Measurements from ENCODE around the gene TCEANC2. TPM values are rescaled to one million over a fixed set of nuclear protein-coding genes. Genes with fewer than 3 reads are reported as not detected.
A peak's percentile ranks its signal among the peaks of the same experiment; 100 is the strongest.

Gene TCEANC2
- total and polyA plus RNA-seq, 7 donors = 2.3 to 10.4 (median 5.7) TPM

DNA sequence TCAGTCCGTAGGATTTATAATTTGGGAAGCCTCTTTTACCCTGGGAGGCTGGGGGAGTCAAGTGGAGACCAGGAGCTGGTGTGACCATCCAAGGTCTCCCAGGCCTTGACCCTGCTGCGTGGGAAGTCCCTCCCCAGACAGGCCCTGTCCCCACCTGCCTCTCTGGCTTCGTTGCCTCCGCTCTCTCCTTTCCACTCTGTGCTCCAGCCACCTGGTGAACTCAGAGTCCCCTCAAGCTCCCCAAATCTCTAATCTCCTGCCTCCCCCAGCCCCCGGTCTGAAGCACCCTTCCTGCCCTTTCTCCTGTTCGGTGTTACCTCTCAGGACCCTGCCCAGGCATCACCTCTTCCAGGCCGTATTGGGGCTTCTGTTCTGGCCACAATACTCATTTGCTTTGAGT lies 71.5 kb downstream of the TCEANC2 start:
- TF ChIP-seq, protein P1, sequence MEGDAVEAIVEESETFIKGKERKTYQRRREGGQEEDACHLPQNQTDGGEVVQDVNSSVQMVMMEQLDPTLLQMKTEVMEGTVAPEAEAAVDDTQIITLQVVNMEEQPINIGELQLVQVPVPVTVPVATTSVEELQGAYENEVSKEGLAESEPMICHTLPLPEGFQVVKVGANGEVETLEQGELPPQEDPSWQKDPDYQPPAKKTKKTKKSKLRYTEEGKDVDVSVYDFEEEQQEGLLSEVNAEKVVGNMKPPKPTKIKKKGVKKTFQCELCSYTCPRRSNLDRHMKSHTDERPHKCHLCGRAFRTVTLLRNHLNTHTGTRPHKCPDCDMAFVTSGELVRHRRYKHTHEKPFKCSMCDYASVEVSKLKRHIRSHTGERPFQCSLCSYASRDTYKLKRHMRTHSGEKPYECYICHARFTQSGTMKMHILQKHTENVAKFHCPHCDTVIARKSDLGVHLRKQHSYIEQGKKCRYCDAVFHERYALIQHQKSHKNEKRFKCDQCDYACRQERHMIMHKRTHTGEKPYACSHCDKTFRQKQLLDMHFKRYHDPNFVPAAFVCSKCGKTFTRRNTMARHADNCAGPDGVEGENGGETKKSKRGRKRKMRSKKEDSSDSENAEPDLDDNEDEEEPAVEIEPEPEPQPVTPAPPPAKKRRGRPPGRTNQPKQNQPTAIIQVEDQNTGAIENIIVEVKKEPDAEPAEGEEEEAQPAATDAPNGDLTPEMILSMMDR (IDR thresholded peaks at IDR 0.05) = no peak
- ATAC-seq (no peak), DNase-seq (no peak)
- no peak overlapping the region for H3K4me3 ChIP-seq
- H3K27me3 ChIP-seq (ENCODE audit: insufficient read depth in 3 of 3, low read length in 2 of 3) = no peaks in the 10 kb centered on the region
- peaks cover 9% of the 10 kb centered on the region for H3K4me1 ChIP-seq
- H3K36me3 ChIP-seq (ENCODE audit: insufficient read depth in 1 of 2, low read depth in 1 of 2) = no peaks in the 10 kb centered on the region
- intact Hi-C loops (cut with DNase I) = loop anchor here (2.0 to 10.0 kb wide), 7 partner anchors 77 to 690 kb away; partner anchors contain the start of genes SSBP3 (in 2 of the 2), CYB5RL (in 1 of the 2) and MRPL37 (in 1 of the 2)
- no peaks in the 10 kb centered on the region for H3K9me3 ChIP-seq
- WGBS, 3 donors = 89 to 96% (median 94%) methylated on average over 7 of the region's 7 CpGs
- peak overlapping the region; percentile 77 for H3K27ac ChIP-seq

DNA sequence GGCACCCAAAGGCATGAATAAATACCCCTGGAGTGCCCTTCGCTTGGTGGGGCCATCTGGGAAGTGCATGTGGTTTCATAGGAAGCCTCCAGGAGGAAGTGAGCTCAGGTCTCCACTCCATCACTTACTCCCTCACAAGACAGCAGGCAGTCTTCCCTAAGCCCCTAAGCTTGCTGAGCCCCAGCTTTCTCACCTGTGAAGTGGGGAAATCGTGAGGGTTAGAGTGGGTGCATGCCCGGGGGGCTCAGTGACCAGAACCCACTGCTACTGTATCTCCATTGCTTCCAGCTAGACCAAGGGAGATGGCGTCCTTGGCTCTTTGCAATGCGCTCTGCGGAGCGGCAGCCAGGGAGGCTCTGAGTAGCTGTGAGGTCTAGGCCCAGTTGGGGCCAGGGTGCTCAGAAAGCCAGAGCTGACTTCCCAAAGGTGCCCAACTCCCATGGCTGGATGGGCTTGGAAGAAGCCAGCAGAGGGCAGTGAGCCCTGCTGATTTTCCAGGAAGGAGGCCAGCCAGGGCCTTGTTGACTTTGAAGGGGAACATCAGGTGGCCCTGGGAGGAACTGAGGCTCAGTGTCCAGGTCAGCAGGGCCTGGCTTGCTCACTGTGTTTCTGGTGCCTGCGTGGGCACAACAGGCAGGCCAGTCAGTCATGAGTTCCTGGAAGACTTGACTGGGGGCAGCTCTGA lies 72.1 kb downstream of the TCEANC2 start:
- intact Hi-C loops (cut with DNase I) = loop anchor here (2.0 to 10.0 kb wide), 3 partner anchors 147 to 689 kb away; no protein-coding TSS in a partner anchor
- ATAC-seq (peak; percentile 89 to 94 (median 92)), DNase-seq (peak; percentile 63 to 87)
- no peaks in the 10 kb centered on the region for H3K9me3 ChIP-seq
- peaks cover 9% of the 10 kb centered on the region for H3K4me1 ChIP-seq
- WGBS, 3 donors = 56 to 66% (median 60%) methylated on average over 8 of the region's 8 CpGs
- no peak overlapping the region for H3K4me3 ChIP-seq
- TF ChIP-seq, protein P1 (IDR thresholded peaks at IDR 0.05) = peak; percentile 49
- no peaks in the 10 kb centered on the region for H3K27me3 ChIP-seq (ENCODE audit: insufficient read depth in 3 of 3, low read length in 2 of 3)
- H3K27ac ChIP-seq = peak overlapping the region; percentile 77
- H3K36me3 ChIP-seq (ENCODE audit: insufficient read depth in 1 of 2, low read depth in 1 of 2) = no peaks in the 10 kb centered on the region

DNA sequence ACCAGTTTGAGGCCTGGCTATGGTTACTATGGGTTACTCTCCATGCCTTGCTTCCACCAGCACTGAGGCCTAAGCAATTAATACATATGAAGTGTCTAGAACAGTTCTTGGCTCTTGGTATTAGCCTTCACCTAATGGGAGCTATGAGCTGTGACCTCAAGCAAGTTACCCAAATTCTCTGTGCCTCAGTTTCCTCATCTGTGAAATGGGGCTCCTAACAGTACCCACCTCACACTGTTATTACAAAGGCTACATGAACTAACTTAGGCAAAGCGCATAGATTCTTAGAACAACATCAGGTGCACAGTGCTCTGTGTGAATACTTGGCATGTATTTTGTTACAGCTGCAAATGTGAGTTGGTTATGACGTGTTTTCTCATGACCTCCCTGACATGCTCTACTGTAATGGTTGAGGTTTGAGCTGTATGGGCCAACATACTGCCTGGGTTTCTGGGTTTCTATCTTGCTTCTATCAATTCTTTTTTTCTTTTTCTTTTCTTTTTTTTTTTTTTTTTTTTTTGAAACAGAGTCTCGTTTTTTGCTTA lies 72.9 kb downstream of the TCEANC2 start:
- peaks cover 6% of the 10 kb centered on the region for H3K4me1 ChIP-seq
- no peak overlapping the region for H3K4me3 ChIP-seq
- intact Hi-C loops (cut with DNase I) = loop anchor here (5.0 to 10.0 kb wide), 2 partner anchors 146 to 688 kb away; no protein-coding TSS in a partner anchor
- no peaks in the 10 kb centered on the region for H3K27me3 ChIP-seq (ENCODE audit: insufficient read depth in 3 of 3, low read length in 2 of 3)
- H3K9me3 ChIP-seq = no peaks in the 10 kb centered on the region
- H3K27ac ChIP-seq = peak overlapping the region; percentile 77
- 55 to 76% (median 75%) methylated on average over 3 of the region's 3 CpGs for WGBS, 3 donors
- H3K36me3 ChIP-seq (ENCODE audit: insufficient read depth in 1 of 2, low read depth in 1 of 2) = no peaks in the 10 kb centered on the region
- peak; percentile 19 to 41 (median 30) for ATAC-seq
- TF ChIP-seq, protein P1 (IDR thresholded peaks at IDR 0.05) = no peak
- DNase-seq = no peak

DNA sequence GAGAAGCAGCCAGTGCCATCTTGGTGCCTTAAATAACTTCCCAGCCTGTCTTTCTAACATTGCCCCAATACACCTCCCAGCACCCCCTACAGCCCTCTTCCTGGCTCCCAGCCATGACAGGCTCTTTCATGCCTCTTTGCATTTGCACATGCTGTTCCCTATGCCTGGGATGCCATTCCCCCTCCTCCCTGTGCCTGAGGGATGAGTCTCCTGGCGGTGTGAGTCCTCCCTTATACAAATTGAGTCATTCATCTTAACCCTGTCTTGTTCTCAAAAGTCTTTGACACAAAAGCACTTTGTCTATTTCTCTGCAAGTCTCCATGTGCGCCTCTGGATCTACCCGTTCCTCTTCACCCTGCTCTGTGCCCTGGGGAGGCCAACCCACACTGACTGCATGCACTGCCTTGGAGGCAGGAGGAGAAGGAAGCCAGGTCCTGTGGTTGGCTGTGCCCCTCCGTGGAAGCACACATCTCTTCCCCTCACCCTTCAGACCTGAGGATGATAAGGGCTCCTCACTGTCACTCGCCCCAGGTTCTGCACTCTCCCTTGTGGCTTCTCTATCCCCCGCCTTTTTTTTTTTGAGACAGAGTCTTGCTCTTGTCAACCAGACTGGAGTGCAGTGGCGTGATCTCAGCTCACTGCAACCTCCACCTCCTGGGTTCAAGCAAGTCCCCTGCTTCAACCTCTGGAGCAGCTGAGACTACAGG lies 74.3 kb downstream of the TCEANC2 start:
- no peaks in the 10 kb centered on the region for H3K27me3 ChIP-seq (ENCODE audit: insufficient read depth in 3 of 3, low read length in 2 of 3)
- intact Hi-C loops (cut with DNase I) = loop anchor here (5.0 to 10.0 kb wide), 2 partner anchors 145 to 687 kb away; no protein-coding TSS in a partner anchor
- DNase-seq (no peak), ATAC-seq (no peak)
- H3K9me3 ChIP-seq = no peaks in the 10 kb centered on the region
- H3K4me3 ChIP-seq = no peak overlapping the region
- H3K4me1 ChIP-seq = peaks cover 4% of the 10 kb centered on the region
- 89 to 95% (median 92%) methylated on average over 7 of the region's 7 CpGs for WGBS, 3 donors
- H3K36me3 ChIP-seq (ENCODE audit: insufficient read depth in 1 of 2, low read depth in 1 of 2) = no peaks in the 10 kb centered on the region
- TF ChIP-seq, protein P1 (IDR thresholded peaks at IDR 0.05) = no peak
- H3K27ac ChIP-seq = no peak overlapping the region
